ENCODE measurements around the gene CIT. TPM values are rescaled to one million over a fixed set of nuclear protein-coding genes. Genes with fewer than 3 reads are reported as not detected.

The CIT gene
- polyA plus RNA-seq, 1 donor from 2014 or later = not detected

DNA sequence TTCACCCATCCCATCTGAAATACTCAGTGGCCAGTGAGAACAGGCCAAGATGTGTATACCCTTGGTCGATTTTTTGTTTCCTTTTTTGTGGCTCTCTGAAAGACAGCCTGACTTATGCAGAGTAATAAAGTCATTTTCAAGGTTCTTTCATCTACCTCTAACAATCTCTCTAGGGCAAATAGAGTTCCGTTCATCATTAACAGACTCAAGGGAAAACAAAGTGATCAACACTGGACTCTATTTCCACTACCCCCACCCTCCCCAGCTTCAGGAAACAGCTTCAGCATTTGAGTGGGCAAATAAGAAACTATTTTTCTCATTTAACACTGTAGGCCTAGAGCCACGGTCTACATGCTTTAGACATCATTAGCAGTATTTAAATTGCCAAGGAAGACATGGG lies 193.3 kb downstream of the CIT start:
- Mint-ChIP-seq H3K27ac (peak overlapping the region in 1 of 3 donors; percentile 70), H3K9me3 (peaks cover 0 to 5% (median 0%) of the 10 kb centered on the region in 3 donors), H3K36me3 (peaks cover 5% of the 10 kb centered on the region), H3K4me3 (no peak overlapping the region), H3K4me1 (peaks cover 31 to 49% (median 39%) of the 10 kb centered on the region in 3 donors), H3K27me3 (no peaks in the 10 kb centered on the region)

DNA sequence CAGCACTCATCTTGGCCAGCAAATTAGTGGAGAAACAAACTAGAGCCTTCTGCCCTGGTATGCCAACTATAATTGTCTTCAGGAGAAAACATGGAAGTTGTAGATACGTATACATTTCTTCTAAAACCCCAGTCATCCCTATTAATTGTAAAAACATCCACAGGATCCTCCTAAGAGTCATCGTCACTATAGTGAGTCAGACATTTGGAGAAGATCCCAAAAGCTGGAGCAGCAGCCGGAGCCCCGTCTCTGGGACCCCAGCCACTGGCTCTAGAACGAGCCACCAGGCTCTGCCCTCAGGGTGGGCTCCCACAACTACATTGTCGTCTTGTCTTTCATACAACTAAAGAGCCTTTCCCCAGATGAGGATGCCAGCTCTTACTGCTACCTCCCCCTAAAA lies 193.7 kb downstream of the CIT start:
- H3K4me1 Mint-ChIP-seq = peaks cover 31 to 51% (median 39%) of the 10 kb centered on the region in 3 donors
- H3K4me3 Mint-ChIP-seq = no peak overlapping the region

DNA sequence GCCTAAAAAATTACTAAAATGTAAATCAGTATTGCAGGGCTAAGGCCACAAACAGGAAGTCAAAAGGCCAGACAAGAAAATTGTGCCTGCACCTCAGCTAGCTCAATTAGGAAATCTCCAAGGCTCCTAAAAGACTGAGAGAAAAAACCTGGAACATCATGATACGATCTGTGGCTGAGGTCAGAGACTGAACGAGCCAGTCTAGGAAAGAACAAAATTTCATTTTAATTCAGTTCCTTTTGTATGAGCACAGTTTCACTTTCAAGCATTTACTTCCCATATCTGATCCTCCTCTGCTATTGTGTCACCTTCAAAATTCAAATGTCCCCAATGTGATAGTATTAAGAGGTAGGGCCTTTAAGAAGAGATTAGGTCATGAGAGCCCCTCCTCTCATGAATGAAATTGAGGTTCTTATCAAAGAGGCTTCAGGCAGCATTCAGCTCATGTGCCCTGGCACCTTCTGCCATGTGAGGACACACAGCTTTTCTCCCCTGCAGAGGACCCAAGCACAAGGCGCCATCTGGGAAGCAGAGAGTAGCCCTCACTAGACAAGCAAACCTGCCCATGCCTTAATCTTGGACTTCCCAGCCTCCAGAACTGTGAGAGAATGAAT lies 194.4 kb downstream of the CIT start:
- Mint-ChIP-seq H3K4me3 (peak overlapping the region; percentile 43 to 93 (median 76)), H3K9me3 (peaks cover 0 to 5% (median 0%) of the 10 kb centered on the region in 3 donors), H3K36me3 (peaks cover 5% of the 10 kb centered on the region), H3K4me1 (peaks cover 31 to 50% (median 39%) of the 10 kb centered on the region in 3 donors), H3K27me3 (no peaks in the 10 kb centered on the region), H3K27ac (peak overlapping the region; percentile 70 to 99 (median 97))

More for the DNA sequence above, 193.7 kb downstream of the CIT start:
- Mint-ChIP-seq H3K36me3 (peaks cover 5% of the 10 kb centered on the region), H3K27ac (peak overlapping the region in 1 of 3 donors; percentile 70), H3K9me3 (peaks cover 0 to 5% (median 0%) of the 10 kb centered on the region in 3 donors), H3K27me3 (no peaks in the 10 kb centered on the region)

DNA sequence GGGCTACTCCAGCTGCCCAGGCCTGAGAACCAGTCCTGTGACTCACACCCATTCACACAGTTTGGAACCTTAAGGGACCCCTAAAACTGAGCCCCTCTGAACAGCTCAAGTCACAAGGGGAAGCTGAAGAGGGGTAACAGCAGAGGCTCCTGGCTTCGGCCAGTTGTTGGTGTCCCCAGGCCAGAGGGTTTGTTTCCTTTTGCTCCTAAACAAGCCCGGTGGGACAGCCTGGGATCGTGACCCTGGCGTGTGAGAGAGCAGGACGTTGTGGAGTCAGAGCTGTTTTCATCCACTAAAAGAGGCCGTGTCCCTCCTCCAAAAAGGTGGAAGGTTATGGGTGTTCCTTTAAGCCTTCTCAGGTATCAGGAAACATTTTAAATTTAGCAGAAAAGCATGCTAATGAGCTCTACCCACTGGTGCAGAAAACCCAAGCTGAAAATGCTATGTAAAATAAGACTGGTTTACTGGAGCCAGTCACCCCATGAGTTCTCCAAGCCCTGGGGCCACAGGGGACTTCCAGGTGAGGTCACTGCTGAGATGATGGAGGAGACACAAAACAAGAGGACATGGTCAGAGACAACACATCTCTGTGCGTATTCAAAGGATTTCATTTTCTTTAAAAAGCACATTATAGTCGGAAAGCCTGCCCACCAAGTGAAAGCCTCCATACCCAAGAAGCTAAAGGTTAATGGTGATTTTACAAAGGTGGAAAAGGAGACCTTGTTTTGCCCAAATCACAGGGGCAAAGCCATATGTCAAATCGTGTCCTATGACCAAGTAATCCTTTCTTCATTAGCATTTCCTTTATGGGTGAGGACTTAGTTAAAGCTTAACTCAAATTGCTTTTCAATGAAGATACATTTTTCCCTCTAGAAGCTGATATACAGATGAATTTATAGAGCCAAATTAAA lies 195.1 kb downstream of the CIT start:
- peaks cover 5% of the 10 kb centered on the region for H3K36me3 Mint-ChIP-seq
- no peaks in the 10 kb centered on the region for H3K27me3 Mint-ChIP-seq
- peak overlapping the region; percentile 70 to 99 (median 97) for H3K27ac Mint-ChIP-seq
- peaks cover 0 to 5% (median 0%) of the 10 kb centered on the region in 3 donors for H3K9me3 Mint-ChIP-seq
- H3K4me1 Mint-ChIP-seq = peaks cover 26 to 47% (median 39%) of the 10 kb centered on the region in 3 donors
- H3K4me3 Mint-ChIP-seq = peak overlapping the region; percentile 43 to 93 (median 76)

DNA sequence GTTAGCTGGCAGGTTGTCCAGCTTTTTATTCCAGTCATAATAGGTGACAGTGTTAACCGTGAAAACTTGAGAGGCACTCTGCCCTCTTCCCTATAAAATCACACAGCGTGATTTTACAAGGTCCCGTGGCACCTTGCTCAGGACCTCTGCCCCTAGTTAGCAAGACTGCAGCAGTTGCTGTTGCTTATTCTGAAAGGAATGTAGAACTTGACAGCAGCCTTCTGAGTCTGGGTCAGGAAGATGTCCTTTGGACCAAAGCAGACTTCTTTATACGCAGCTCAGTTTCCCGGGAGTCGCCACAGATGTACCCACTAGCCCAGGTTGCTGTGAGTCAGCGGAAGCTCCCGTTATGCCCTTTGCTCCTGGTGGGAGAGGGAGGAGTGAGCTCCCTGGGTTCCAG lies 196.0 kb downstream of the CIT start:
- peaks cover 0 to 4% (median 0%) of the 10 kb centered on the region in 3 donors for H3K9me3 Mint-ChIP-seq
- H3K36me3 Mint-ChIP-seq = peaks cover 8% of the 10 kb centered on the region
- H3K27me3 Mint-ChIP-seq = no peaks in the 10 kb centered on the region
- peaks cover 19 to 43% (median 37%) of the 10 kb centered on the region in 3 donors for H3K4me1 Mint-ChIP-seq
- H3K4me3 Mint-ChIP-seq = peak overlapping the region in 1 of 4 donors; percentile 51
- peak overlapping the region in 2 of 3 donors; percentile 49 to 76 for H3K27ac Mint-ChIP-seq

DNA sequence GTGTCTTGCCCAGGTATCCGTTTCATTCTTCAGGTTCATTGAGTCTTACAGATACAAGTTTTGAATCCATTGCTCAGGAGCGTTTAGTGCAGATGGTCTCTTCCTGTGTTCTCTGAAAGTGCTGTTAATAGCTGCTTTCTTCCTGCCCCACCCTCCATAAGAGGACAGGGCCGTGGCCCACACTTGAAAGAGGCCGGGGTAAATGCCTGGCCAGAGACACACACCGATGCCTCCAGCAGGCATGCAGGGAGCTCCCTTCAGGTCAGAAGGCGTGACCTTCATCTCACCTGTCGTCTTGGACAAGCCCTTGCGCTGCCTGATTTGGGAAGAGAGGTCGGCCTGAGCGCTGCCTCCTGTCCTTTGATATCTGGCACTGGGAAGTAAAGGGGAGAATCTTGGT lies 197.6 kb downstream of the CIT start:
- H3K36me3 Mint-ChIP-seq = peaks cover 7% of the 10 kb centered on the region
- no peaks in the 10 kb centered on the region for H3K27me3 Mint-ChIP-seq
- H3K9me3 Mint-ChIP-seq = peaks cover 0 to 3% (median 0%) of the 10 kb centered on the region in 3 donors
- peaks cover 20 to 36% (median 24%) of the 10 kb centered on the region in 3 donors for H3K4me1 Mint-ChIP-seq
- peak overlapping the region in 2 of 3 donors; percentile 9 to 64 for H3K27ac Mint-ChIP-seq
- H3K4me3 Mint-ChIP-seq = no peak overlapping the region

DNA sequence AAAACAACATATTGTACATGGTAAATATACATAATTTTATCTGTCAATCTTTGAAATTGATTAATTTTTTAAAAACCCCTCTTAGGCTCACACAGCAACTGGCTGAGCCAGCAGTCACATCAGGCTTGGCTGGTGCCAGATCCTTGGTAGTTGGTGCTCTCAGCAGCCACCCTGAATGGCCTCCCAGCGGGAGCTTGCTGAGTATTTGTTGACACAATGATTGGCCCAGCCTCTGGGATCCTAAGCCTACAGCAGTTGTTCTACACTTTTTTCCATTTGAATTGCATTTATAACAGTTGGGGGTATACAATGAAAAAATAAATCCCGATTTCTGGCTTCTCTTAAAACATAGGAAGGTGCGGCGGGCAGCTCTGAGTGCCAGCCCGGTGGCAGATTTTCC lies 198.0 kb downstream of the CIT start:
- H3K27ac Mint-ChIP-seq = peak overlapping the region in 1 of 3 donors; percentile 9
- H3K36me3 Mint-ChIP-seq = peaks cover 7% of the 10 kb centered on the region
- peaks cover 0 to 3% (median 0%) of the 10 kb centered on the region in 3 donors for H3K9me3 Mint-ChIP-seq
- no peaks in the 10 kb centered on the region for H3K27me3 Mint-ChIP-seq
- peaks cover 20 to 36% (median 21%) of the 10 kb centered on the region in 3 donors for H3K4me1 Mint-ChIP-seq
- peak overlapping the region in 1 of 4 donors; percentile 65 for H3K4me3 Mint-ChIP-seq

DNA sequence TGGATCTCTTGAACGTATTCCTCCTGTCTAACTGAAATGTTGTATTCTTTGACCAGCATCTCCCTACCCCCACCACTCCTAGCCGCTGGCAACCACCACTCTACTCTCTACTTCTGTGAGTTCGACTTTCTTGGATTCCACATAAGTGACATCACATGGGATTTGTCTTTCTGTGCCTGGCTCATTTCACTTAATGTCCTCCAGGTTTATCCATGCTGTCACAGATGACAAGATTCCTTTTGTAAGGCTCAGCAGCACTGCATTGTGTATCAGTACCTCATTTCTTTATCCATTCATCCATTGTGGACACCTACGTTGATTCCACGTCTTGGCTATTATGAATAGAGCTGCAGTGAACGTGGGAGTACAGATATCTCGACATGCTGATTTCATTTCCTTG lies 198.7 kb downstream of the CIT start:
- Mint-ChIP-seq H3K4me1 (peaks cover 19 to 37% (median 20%) of the 10 kb centered on the region in 3 donors), H3K27me3 (no peaks in the 10 kb centered on the region), H3K36me3 (peaks cover 7% of the 10 kb centered on the region), H3K4me3 (no peak overlapping the region), H3K27ac (peak overlapping the region in 1 of 3 donors; percentile 9), H3K9me3 (no peaks in the 10 kb centered on the region)

DNA sequence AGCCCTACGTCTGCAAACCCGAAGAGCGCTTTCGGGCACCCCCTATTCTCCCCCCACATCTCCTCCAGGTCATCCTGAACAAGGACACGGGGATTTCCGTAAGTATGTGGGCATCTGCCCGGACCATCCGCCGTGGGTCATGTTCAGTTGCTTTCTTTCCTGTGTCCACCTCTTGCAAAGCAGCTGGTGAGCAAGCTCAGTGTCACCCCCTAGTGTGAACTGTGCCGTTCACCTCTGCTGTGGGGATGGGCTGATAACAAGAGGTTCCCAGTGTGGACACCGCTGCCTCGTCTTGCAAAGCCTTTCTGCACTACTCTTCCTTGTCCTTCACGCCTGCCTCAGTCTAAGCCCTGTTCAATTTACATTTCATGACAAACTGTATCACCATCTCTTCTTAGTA lies 200.5 kb downstream of the CIT start:
- Mint-ChIP-seq H3K4me1 (peaks cover 11 to 35% (median 19%) of the 10 kb centered on the region in 3 donors), H3K27ac (peak overlapping the region in 1 of 3 donors; percentile 45), H3K9me3 (no peaks in the 10 kb centered on the region), H3K4me3 (peak overlapping the region in 1 of 4 donors; percentile 42), H3K36me3 (peaks cover 7% of the 10 kb centered on the region), H3K27me3 (no peaks in the 10 kb centered on the region)

DNA sequence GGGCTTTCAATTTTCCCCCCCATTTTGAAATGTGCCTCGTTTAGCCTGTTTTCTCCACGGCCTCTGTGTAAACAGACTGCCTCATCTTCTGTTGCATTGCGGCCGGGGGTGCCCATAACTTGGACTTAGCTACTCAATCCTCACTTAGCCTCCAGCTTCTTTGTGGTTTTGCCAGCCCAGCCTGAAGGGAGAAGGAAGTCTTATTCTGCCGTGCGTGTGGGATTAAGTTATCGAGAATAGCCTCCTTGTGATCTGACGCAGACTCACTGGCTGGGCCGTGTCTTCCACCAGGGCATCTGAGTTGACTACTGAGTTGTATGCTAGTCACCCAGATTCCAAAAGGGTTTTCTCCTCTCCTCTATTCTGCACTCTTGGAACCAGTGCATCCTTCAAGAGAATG lies 201.1 kb downstream of the CIT start:
- Mint-ChIP-seq H3K9me3 (no peaks in the 10 kb centered on the region), H3K36me3 (peaks cover 7% of the 10 kb centered on the region), H3K27ac (peak overlapping the region in 1 of 3 donors; percentile 45)

DNA sequence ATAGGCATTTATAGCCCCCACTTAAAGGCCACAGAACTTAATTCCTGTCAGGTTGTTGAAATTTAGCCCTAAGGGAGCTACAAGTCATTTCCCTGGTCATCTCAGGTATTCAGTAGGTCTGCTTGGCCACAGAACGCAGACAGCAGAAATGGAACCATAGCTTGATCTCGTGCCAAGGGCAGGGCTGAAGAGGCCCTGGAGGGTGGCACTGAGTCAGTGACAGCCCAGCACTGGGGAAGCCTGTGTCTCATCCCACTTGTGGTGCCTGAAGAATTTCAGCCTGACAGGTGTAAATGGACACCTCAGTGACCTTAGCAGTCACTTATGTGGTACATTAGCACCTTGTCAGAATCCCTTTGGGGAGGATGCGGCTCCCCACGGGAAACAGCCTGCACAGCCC lies 202.6 kb downstream of the CIT start:
- Mint-ChIP-seq H3K27ac (peak overlapping the region in 1 of 3 donors; percentile 77), H3K27me3 (no peaks in the 10 kb centered on the region), H3K4me3 (peak overlapping the region in 1 of 4 donors; percentile 30), H3K9me3 (no peaks in the 10 kb centered on the region), H3K4me1 (peaks cover 22 to 47% (median 37%) of the 10 kb centered on the region in 3 donors), H3K36me3 (peaks cover 7% of the 10 kb centered on the region)

More for the DNA sequence above, 201.1 kb downstream of the CIT start:
- H3K4me1 Mint-ChIP-seq = peaks cover 12 to 40% (median 25%) of the 10 kb centered on the region in 3 donors
- H3K4me3 Mint-ChIP-seq = peak overlapping the region in 1 of 4 donors; percentile 42
- no peaks in the 10 kb centered on the region for H3K27me3 Mint-ChIP-seq

DNA sequence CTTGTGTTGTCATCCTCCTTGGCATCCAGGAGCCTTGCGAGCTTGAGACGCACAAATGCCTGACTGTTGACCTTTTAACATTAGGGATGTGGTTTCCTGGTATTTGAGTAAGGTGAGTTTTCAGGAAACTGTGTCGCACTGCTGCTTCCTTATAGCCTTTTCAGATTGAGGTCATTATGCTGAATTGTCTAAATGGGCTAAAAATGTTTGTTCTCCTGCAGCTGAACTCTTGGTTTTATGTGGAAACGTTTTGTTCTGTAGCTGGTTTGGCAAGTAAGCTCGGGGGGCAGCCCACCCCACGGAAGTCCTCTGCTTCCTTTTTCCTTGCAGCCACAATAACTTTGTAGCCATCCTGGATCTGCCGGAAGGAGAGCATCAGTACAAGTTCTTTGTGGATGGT lies 203.5 kb downstream of the CIT start:
- no peaks in the 10 kb centered on the region for H3K9me3 Mint-ChIP-seq

DNA sequence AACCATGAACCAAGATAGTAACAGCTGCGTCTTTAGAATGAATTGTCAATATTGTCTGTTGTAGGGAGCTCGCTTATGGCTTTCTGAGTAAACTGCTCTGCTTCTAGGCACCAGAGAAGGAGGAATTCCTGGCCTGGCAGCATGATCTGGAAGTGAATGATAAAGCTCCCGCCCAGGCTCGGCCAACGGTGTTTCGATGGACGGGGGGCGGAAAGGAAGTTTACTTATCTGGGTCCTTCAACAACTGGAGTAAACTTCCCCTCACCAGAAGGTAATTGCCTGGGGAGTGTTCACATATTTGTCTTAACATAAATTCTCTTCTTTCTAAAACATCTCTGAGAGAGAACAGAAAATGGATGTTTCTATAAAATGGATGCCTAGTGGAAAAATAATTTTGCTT lies 204.9 kb downstream of the CIT start:
- no peaks in the 10 kb centered on the region for H3K27me3 Mint-ChIP-seq
- H3K4me3 Mint-ChIP-seq = peak overlapping the region in 2 of 4 donors; percentile 23 to 73
- H3K4me1 Mint-ChIP-seq = peaks cover 27 to 50% (median 45%) of the 10 kb centered on the region in 3 donors
- H3K9me3 Mint-ChIP-seq = no peaks in the 10 kb centered on the region
- peaks cover 10% of the 10 kb centered on the region for H3K36me3 Mint-ChIP-seq
- peak overlapping the region in 2 of 3 donors; percentile 10 to 62 for H3K27ac Mint-ChIP-seq

More for the DNA sequence above, 203.5 kb downstream of the CIT start:
- peak overlapping the region in 2 of 3 donors; percentile 59 to 77 for H3K27ac Mint-ChIP-seq
- peaks cover 7% of the 10 kb centered on the region for H3K36me3 Mint-ChIP-seq
- peak overlapping the region in 2 of 4 donors; percentile 30 to 72 for H3K4me3 Mint-ChIP-seq
- H3K27me3 Mint-ChIP-seq = no peaks in the 10 kb centered on the region
- H3K4me1 Mint-ChIP-seq = peaks cover 22 to 44% (median 39%) of the 10 kb centered on the region in 3 donors

DNA sequence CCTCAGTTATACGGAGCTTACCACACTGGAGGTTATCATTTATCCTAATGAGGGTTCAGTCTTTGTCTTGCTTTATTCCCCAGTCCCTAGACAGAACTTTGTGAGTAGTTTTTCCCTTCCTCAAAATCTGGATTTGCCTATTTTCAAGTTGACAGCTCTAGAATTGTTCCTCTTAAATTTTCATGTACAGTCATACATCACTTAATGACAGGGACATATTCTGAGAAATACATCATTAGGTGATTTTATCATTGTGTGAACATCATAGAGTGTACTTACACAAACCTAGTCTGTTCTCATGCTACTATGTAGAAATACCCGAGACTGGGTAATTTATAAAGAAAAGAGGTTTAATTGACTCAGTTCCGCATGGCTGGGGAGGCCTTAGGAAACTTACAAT lies 206.1 kb downstream of the CIT start:
- H3K27ac Mint-ChIP-seq = peak overlapping the region; percentile 4 to 69 (median 62)
- H3K4me1 Mint-ChIP-seq = peaks cover 35 to 61% (median 57%) of the 10 kb centered on the region in 3 donors
- H3K36me3 Mint-ChIP-seq = peaks cover 7% of the 10 kb centered on the region
- peak overlapping the region in 1 of 4 donors; percentile 73 for H3K4me3 Mint-ChIP-seq
- no peaks in the 10 kb centered on the region for H3K27me3 Mint-ChIP-seq
- H3K9me3 Mint-ChIP-seq = no peaks in the 10 kb centered on the region

All from IgD-negative memory B cell (primary cell).